ENCODE results near the gene CRYBA4. TPM values are rescaled to one million over a fixed set of nuclear protein-coding genes. Genes with fewer than 3 reads are reported as not detected.

CRYBA4 gene
- total and polyA plus RNA-seq, 11 donors = not detected

DNA sequence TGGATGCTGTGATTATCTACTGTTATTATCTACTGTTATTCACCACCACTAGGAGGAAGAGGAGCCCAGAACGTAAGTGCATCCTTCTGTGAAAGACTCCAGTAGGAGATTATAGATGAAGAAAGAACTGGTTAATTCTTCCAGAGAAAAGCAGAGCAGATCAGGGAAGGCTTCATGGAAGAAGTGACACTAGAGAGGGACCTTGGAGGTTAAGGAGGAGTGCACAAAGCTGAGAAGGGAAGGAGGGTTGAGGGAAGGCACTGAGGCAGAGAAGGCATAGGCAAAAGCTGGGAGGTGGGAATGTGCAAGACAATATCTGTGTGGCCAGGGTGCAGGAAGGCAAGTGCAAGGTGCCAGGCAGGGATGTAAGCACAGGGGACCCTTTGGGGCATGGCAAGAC, 17.4 kb upstream of the CRYBA4 start:
- Histone ChIP-seq H3K27ac (no peak overlapping the region), H3K4me3 (no peak overlapping the region), H3K27me3 (no peaks in the 10 kb centered on the region), H3K4me1 (no peaks in the 10 kb centered on the region), H3K36me3 (no peaks in the 10 kb centered on the region), H3K9me3 (no peaks in the 10 kb centered on the region)
- ATAC-seq (no peak), DNase-seq (no peak)
- intact Hi-C loops (cut with DNase I) = no loop called here
- 76 to 86% (median 81%) methylated on average over 1 of the region's 1 CpG for WGBS, 4 donors
- TF ChIP-seq POLR2A (IDR thresholded peaks at IDR 0.05) = no peak
- TF ChIP-seq, protein P1, sequence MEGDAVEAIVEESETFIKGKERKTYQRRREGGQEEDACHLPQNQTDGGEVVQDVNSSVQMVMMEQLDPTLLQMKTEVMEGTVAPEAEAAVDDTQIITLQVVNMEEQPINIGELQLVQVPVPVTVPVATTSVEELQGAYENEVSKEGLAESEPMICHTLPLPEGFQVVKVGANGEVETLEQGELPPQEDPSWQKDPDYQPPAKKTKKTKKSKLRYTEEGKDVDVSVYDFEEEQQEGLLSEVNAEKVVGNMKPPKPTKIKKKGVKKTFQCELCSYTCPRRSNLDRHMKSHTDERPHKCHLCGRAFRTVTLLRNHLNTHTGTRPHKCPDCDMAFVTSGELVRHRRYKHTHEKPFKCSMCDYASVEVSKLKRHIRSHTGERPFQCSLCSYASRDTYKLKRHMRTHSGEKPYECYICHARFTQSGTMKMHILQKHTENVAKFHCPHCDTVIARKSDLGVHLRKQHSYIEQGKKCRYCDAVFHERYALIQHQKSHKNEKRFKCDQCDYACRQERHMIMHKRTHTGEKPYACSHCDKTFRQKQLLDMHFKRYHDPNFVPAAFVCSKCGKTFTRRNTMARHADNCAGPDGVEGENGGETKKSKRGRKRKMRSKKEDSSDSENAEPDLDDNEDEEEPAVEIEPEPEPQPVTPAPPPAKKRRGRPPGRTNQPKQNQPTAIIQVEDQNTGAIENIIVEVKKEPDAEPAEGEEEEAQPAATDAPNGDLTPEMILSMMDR (IDR thresholded peaks at IDR 0.05) = no peak

DNA sequence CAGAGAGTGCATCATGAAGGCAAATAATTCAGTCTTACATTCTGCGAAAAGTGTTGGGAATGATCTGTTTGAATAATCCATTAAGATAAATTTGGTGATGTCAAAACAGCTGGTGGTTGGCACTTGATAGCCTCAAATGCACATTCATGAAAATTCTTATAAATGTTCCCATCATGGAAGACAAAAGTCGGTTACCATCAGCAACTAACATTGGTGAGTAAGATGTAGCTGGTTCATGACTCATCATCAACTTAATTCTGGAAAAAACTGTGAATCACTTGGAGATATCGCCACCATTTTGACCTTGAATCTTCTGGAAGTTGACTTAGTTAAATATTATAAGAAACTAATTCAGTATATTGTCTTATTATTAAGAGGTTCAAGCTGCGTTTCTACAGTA, 15.2 kb upstream of the CRYBA4 start:
- no peak for ATAC-seq
- Histone ChIP-seq H3K9me3 (no peaks in the 10 kb centered on the region), H3K4me1 (peaks cover 0 to 15% (median 0%) of the 10 kb centered on the region in 12 donors), H3K27me3 (no peaks in the 10 kb centered on the region), H3K36me3 (no peaks in the 10 kb centered on the region), H3K4me3 (no peak overlapping the region), H3K27ac (no peak overlapping the region)
- intact Hi-C loops (cut with DNase I) = no loop called here
- 92 to 95% (median 94%) methylated on average over 4 of the region's 4 CpGs for WGBS, 4 donors
- TF ChIP-seq POLR2A (IDR thresholded peaks at IDR 0.05) = no peak
- TF ChIP-seq, protein P1 (IDR thresholded peaks at IDR 0.05) = no peak
- DNase-seq = no peak

DNA sequence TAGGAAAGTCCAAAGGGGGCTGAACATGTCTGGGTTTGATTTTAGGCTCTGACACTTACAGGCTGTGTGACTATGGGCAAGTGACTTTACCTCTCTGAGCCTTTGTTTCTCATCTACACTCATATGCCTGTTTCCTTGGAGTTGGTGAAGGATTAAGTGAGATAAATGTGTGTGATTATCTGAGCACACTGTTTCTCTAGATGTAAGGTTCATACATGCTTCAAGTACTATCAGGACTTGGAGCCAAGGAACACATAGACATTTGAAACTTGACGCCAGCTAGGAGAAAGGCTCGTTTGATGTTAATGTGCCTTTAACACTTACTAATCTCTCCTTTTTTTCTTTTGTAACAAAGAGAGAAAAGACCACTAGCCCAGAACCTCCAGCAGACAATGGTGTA, 13.6 kb upstream of the CRYBA4 start:
- TF ChIP-seq POLR2A (IDR thresholded peaks at IDR 0.05) = no peak
- TF ChIP-seq, protein P1 (IDR thresholded peaks at IDR 0.05) = no peak
- 28 to 37% (median 32%) methylated on average over 2 of the region's 2 CpGs for WGBS, 4 donors
- H3K27ac ChIP-seq = no peak overlapping the region
- peaks cover 0 to 15% (median 0%) of the 10 kb centered on the region in 12 donors for H3K4me1 ChIP-seq
- H3K27me3 ChIP-seq = no peaks in the 10 kb centered on the region
- no peak for DNase-seq
- ATAC-seq = no peak
- no peaks in the 10 kb centered on the region for H3K36me3 ChIP-seq
- intact Hi-C loops (cut with DNase I) = no loop called here
- no peak overlapping the region for H3K4me3 ChIP-seq
- H3K9me3 ChIP-seq = no peaks in the 10 kb centered on the region

DNA sequence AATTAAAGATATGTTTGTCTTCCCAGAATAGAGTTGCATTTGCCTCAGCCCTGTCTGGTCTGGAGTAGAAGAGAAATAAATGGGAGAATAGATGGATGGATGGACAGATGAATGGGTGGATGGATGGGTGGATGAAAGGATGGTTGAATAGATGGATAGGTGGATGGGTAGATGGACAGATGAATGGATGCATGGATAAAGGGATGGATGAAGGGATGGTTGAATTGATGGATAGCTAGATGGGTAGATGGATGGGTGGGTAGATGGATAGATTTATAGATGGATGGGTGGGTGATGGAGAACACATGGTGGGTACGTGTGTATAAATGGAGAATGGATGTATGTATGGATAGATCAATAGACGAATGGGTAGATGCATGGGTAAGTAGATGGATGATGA, 12.5 kb upstream of the CRYBA4 start:
- 85 to 95% (median 87%) methylated on average over 2 of the region's 2 CpGs for WGBS, 4 donors
- Histone ChIP-seq H3K4me1 (peaks cover 0 to 15% (median 0%) of the 10 kb centered on the region in 12 donors), H3K27me3 (peaks cover 0 to 3% (median 0%) of the 10 kb centered on the region in 9 donors), H3K9me3 (no peaks in the 10 kb centered on the region), H3K27ac (no peak overlapping the region), H3K4me3 (no peak overlapping the region), H3K36me3 (no peaks in the 10 kb centered on the region)
- DNase-seq (no peak), ATAC-seq (no peak)
- no peak for TF ChIP-seq POLR2A (IDR thresholded peaks at IDR 0.05)
- TF ChIP-seq, protein P1 (IDR thresholded peaks at IDR 0.05) = no peak
- intact Hi-C loops (cut with DNase I) = no loop called here
